Glutamatergic neuron (in vitro differentiated cells): ENCODE measurements around the gene HBM. TPM values are rescaled to one million over a fixed set of nuclear protein-coding genes. Genes with fewer than 3 reads are reported as not detected.
"Not testable (repeated sequence)": the region's sequence is repeated elsewhere in the genome, so short reads cannot be mapped to it uniquely, and the experiment has no call there.

Source experiments
- DNase-seq: peaks from one replicate; pipeline ENCODE4 v3.0.0; 2022
- H3K27ac Mint-ChIP-seq: one replicate; pipeline ENCODE4 v1.8.0; 2020; ENCODE audit warnings: mild to moderate bottlenecking, mixed read lengths, inconsistent platforms; ENCODE audit not compliant: unreplicated experiment
- H3K27me3 Mint-ChIP-seq: one replicate; pipeline ENCODE4 v1.8.0; 2020; ENCODE audit warnings: mild to moderate bottlenecking, moderate library complexity, mixed read lengths, inconsistent platforms; ENCODE audit not compliant: unreplicated experiment
- H3K36me3 Mint-ChIP-seq: one replicate; pipeline ENCODE4 v1.8.0; 2020; ENCODE audit warnings: mild to moderate bottlenecking, mixed read lengths, inconsistent platforms; ENCODE audit not compliant: unreplicated experiment
- H3K4me1 Mint-ChIP-seq: one replicate; pipeline ENCODE4 v1.8.0; 2020; ENCODE audit warnings: mild to moderate bottlenecking, low read depth, mixed read lengths, inconsistent platforms; ENCODE audit not compliant: unreplicated experiment
- H3K4me3 Mint-ChIP-seq: one replicate; pipeline ENCODE4 v1.8.0; 2020; ENCODE audit warnings: mild to moderate bottlenecking, mixed read lengths, inconsistent platforms; ENCODE audit not compliant: unreplicated experiment
- H3K9me3 Mint-ChIP-seq: one replicate; pipeline ENCODE4 v1.8.0; 2020; ENCODE audit warnings: mild to moderate bottlenecking, moderate library complexity, mixed read lengths, inconsistent platforms; ENCODE audit not compliant: unreplicated experiment
- total RNA-seq: library from RNA; stranded (reverse); fragmentation: NEBNext Ultra II Directional; extraction: Animal tissue kit (Norgen Biotek cat#: 25700); gene quantifications from one replicate; pipeline ENCODE4 v1.2.1, GENCODE V29; 2021; ENCODE audit not compliant: unreplicated experiment
- TF ChIP-seq, protein P1 (sequence below): fragments of 200-600 bp; sonication (generic); IDR thresholded peaks from one replicate; pipeline ENCODE4 v1.5.0; 2021; ENCODE audit not compliant: partially characterized antibody, unreplicated experiment

Gene HBM
- total RNA-seq, 1 donor from 2014 or later, result not detected

GRCh38 chr16:144797-145252 lies 21.0 kb upstream of the HBM start:
- no peak overlapping the region for H3K4me3 Mint-ChIP-seq
- H3K27ac Mint-ChIP-seq, result no peak overlapping the region
- no peaks in the 10 kb centered on the region for H3K4me1 Mint-ChIP-seq
- DNase-seq, result no peak
- H3K27me3 Mint-ChIP-seq, result peaks cover 4% of the 10 kb centered on the region
- no peaks in the 10 kb centered on the region for H3K9me3 Mint-ChIP-seq
- no peaks in the 10 kb centered on the region for H3K36me3 Mint-ChIP-seq
- TF ChIP-seq, protein P1, sequence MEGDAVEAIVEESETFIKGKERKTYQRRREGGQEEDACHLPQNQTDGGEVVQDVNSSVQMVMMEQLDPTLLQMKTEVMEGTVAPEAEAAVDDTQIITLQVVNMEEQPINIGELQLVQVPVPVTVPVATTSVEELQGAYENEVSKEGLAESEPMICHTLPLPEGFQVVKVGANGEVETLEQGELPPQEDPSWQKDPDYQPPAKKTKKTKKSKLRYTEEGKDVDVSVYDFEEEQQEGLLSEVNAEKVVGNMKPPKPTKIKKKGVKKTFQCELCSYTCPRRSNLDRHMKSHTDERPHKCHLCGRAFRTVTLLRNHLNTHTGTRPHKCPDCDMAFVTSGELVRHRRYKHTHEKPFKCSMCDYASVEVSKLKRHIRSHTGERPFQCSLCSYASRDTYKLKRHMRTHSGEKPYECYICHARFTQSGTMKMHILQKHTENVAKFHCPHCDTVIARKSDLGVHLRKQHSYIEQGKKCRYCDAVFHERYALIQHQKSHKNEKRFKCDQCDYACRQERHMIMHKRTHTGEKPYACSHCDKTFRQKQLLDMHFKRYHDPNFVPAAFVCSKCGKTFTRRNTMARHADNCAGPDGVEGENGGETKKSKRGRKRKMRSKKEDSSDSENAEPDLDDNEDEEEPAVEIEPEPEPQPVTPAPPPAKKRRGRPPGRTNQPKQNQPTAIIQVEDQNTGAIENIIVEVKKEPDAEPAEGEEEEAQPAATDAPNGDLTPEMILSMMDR, result no peak

- Mint-ChIP-seq H3K27ac (no peak overlapping the region), H3K4me1 (no peaks in the 10 kb centered on the region), H3K4me3 (no peak overlapping the region), H3K9me3 (no peaks in the 10 kb centered on the region), H3K27me3 (peaks cover 4% of the 10 kb centered on the region), H3K36me3 (no peaks in the 10 kb centered on the region)
- TF ChIP-seq, protein P1, result no peak
- no peak for DNase-seq
Observed at GRCh38 chr16:146646-147045, 19.1 kb upstream of the HBM start.

DNA sequence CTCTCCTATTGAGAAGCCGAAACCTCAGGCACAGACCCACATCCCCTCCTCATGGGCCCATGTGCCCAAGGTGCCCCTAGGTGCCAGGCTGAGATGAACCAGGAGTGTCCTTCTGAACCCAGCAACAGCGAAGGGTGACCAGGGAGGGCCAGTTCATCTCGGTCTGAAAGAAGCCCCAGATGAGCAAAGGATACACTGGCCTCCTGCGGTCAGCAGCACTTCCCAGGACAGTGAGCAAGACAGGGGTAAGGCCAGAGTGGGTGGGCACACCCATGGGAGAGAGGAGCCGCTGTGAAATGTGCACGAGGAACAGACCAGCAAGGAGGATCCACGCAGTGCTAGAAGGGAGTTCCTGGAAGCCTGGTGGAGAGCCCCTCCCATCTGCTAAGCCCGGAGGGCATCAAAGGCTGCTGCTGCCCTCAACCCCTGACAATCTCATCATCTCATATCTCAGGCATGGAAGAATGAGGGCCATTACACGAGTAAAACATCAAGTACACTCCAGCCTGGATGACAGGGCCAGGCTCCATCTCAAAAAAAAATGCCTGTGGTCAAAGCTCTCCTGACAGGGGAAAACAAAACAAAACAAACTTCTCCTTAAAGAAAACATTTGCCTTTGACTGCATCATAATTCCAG lies 16.6 kb upstream of the HBM start:
- no peak overlapping the region for H3K27ac Mint-ChIP-seq

DNA sequence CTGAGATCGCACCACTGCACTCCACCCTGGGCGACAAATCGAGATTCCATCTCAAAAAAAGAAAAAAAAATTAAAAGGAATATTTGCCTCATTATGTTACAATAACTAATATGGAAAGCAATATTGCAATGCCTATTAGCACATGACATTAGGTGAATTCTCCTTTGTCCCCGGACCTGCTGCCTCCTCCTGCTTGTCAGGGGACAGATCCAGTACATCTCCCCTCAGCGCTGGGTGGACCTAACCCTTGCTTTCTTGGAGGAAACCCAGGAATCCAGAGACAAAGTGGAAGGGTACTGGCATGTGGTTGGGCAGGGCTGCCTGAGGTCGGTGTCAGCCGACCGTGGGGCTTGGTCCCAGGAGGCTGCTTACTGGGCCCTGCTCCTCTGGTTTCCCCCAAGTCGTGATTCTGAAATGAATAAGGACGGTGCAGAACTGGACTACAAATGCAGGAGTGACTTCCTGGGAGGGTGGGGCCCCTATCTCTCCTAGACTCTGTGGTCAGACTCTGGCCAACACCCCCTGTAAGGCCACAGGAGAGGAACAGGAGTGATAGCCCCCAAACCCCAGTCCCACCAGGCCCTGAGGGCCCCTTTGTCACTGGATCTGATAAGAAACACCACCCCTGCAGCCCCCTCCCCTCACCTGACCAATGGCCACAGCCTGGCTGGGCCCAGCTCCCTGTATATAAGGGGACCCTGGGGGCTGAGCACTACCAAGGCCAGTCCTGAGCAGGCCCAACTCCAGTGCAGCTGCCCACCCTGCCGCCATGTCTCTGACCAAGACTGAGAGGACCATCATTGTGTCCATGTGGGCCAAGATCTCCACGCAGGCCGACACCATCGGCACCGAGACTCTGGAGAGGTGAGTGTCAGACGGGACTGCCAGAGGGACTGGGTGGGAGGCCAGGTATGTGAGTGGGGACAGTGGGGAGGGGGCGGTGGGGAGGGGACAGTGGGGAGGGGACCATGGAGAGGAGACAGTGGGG lies 13.3 kb upstream of the HBM start, which contains the start of gene HBZ:
Gene HBZ, plus strand, starts transcription at position 504 of the 988 bp plus-strand sequence. Its CDS starts 266 bp downstream, at position 770.
- TF ChIP-seq, protein P1, result no peak
- no peak within 1 kb of the TSS for H3K27ac Mint-ChIP-seq
- no peak for DNase-seq
- H3K36me3 Mint-ChIP-seq, result no peaks in the 10 kb centered on the region
- H3K4me1 Mint-ChIP-seq, result peaks cover 4% of the 10 kb centered on the region
- peaks cover 6% of the 10 kb centered on the region for H3K27me3 Mint-ChIP-seq
- H3K4me3 Mint-ChIP-seq, result no peak within 1 kb of the TSS
- H3K9me3 Mint-ChIP-seq, result peaks cover 4% of the 10 kb centered on the region

More for the DNA sequence above, 16.6 kb upstream of the HBM start:
- Mint-ChIP-seq H3K4me3 (no peak overlapping the region), H3K36me3 (no peaks in the 10 kb centered on the region), H3K27me3 (peaks cover 2% of the 10 kb centered on the region), H3K9me3 (no peaks in the 10 kb centered on the region), H3K4me1 (no peaks in the 10 kb centered on the region)
- DNase-seq, result no peak
- TF ChIP-seq, protein P1, result no peak

DNA sequence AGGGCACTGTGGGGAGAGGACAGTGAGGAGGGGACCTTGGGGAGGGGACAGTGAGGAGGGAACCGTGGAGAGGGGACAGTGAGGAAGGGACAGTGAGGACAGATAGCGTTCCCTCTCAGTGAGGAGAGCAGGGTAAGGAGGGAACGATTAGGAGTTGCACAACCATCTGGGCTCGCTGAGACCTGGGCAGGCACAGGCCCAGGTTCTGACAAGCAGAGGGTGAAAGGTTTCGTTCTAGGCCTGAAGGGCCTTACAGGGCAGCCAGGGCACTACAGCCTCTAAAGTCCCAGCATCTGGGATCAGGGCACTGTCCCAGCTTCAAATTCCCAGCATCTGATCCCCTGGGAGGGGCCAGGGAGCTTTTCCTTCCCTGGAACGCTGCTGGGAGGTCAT lies 12.7 kb upstream of the HBM start:
- DNase-seq, H3K27ac Mint-ChIP-seq: not testable (repeated sequence)

GRCh38 chr16:153550-154216 lies 12.1 kb upstream of the HBM start:
- H3K4me3 Mint-ChIP-seq, H3K27me3 Mint-ChIP-seq, H3K36me3 Mint-ChIP-seq, H3K27ac Mint-ChIP-seq, H3K9me3 Mint-ChIP-seq, H3K4me1 Mint-ChIP-seq, DNase-seq: not testable (repeated sequence)

More for the DNA sequence above, 12.7 kb upstream of the HBM start:
- H3K4me3 Mint-ChIP-seq, H3K4me1 Mint-ChIP-seq, H3K36me3 Mint-ChIP-seq, H3K9me3 Mint-ChIP-seq, H3K27me3 Mint-ChIP-seq: not testable (repeated sequence)
